ENCODE results near the gene CAPZA1. TPM values are rescaled to one million over a fixed set of nuclear protein-coding genes. Genes with fewer than 3 reads are reported as not detected.
A peak's percentile ranks its signal among the peaks of the same experiment; 100 is the strongest.

The CAPZA1 gene
- total and polyA plus RNA-seq, 2 donors = 149 to 249 TPM

DNA sequence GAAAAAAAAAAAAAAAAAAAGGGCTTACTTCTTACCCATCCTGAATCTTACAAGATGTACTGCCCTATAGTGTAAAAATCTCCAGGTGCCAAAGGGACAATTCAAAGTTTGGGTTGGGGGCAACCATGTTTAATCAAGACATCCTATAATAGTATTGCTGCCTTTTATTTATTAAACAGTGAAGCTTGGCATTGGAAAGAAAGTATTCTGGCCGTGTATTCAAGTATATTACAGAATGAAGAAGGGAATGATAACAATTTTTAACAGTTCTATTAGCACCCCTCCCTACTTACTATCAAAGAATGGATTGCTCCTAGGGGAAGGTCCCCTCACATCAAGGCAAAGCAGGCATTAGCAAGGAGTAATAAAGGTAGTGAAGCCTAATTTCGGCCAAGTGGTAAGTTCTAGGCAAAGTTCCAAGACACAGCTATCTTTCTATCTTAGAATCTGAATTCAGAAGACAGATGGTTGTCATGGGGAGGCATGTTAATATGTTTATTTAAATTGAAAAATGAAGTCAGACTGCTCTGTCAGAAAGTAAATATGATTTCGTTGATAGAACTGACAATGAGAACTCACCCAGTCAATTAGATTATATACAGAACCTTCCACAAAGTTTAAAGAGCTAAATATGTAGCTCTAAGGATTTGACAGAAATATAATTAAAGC is 25.3 kb upstream of the CAPZA1 start:
- Histone ChIP-seq H3K27me3 (ENCODE audit: control insufficient read depth in 2 of 2, insufficient read depth in 1 of 2, low read length in 1 of 2) (no peaks in the 10 kb centered on the region), H3K27ac (ENCODE audit: low read depth in 1 of 2, low read length in 1 of 2) (no peak overlapping the region), H3K36me3 (ENCODE audit: control insufficient read depth in 2 of 2, insufficient read depth in 2 of 2, low read length in 1 of 2) (peaks cover 5 to 10% of the 10 kb centered on the region in 2 donors), H3K4me3 (ENCODE audit: low read length in 2 of 2) (no peak overlapping the region), H3K4me1 (ENCODE audit: control insufficient read depth in 2 of 2, insufficient read depth in 2 of 2, low read length in 2 of 2) (no peaks in the 10 kb centered on the region), H3K9me3 (ENCODE audit: control insufficient read depth in 2 of 2, insufficient read depth in 1 of 2, low read length in 1 of 2) (no peaks in the 10 kb centered on the region)
- no peak for DNase-seq (ENCODE audit: low read depth in 6 of 9, low spot score in 9 of 9)
- WGBS = 85% methylated on average over 3 of the region's 3 CpGs

- 98% methylated on average over 4 of the region's 4 CpGs for WGBS
- DNase-seq (ENCODE audit: low read depth in 6 of 9, low spot score in 9 of 9) = no peak
- Histone ChIP-seq H3K4me1 (ENCODE audit: control insufficient read depth in 2 of 2, insufficient read depth in 2 of 2, low read length in 2 of 2) (no peaks in the 10 kb centered on the region), H3K27ac (ENCODE audit: low read depth in 1 of 2, low read length in 1 of 2) (no peak overlapping the region), H3K27me3 (ENCODE audit: control insufficient read depth in 2 of 2, insufficient read depth in 1 of 2, low read length in 1 of 2) (no peaks in the 10 kb centered on the region), H3K36me3 (ENCODE audit: control insufficient read depth in 2 of 2, insufficient read depth in 2 of 2, low read length in 1 of 2) (peaks cover 0 to 7% of the 10 kb centered on the region in 2 donors), H3K9me3 (ENCODE audit: control insufficient read depth in 2 of 2, insufficient read depth in 1 of 2, low read length in 1 of 2) (no peaks in the 10 kb centered on the region), H3K4me3 (ENCODE audit: low read length in 2 of 2) (no peak overlapping the region)
These were observed 20.2 kb upstream of the CAPZA1 start for GRCh38 chr1:112599477-112599876.

DNA sequence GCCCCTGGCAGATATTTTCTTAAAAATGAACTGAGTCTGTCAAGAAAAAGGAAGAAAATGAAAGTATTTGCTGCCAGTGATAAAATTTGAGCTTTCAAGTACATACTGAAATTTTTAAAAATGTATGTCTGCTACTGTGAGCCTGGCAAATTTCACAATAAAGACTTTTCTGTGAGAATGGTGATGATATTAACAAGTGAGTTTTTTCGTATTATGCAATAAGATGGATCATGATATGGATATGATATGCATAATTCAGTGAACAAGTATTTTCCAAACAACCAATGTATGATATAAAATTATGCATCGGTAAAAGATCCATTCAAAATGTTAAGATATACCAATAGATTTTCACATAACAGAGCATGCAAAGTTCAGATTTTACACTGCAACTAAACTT is 16.6 kb upstream of the CAPZA1 start:
- WGBS = 97% methylated on average over 2 of the region's 2 CpGs
- Histone ChIP-seq H3K9me3 (ENCODE audit: control insufficient read depth in 2 of 2, insufficient read depth in 1 of 2, low read length in 1 of 2) (no peaks in the 10 kb centered on the region), H3K27me3 (ENCODE audit: control insufficient read depth in 2 of 2, insufficient read depth in 1 of 2, low read length in 1 of 2) (no peaks in the 10 kb centered on the region), H3K4me3 (ENCODE audit: low read length in 2 of 2) (no peak overlapping the region), H3K36me3 (ENCODE audit: control insufficient read depth in 2 of 2, insufficient read depth in 2 of 2, low read length in 1 of 2) (peaks cover 12 to 15% of the 10 kb centered on the region in 2 donors), H3K4me1 (ENCODE audit: control insufficient read depth in 2 of 2, insufficient read depth in 2 of 2, low read length in 2 of 2) (no peaks in the 10 kb centered on the region), H3K27ac (ENCODE audit: low read depth in 1 of 2, low read length in 1 of 2) (no peak overlapping the region)
- DNase-seq (ENCODE audit: low read depth in 6 of 9, low spot score in 9 of 9) = no peak

- H3K36me3 ChIP-seq (ENCODE audit: control insufficient read depth in 2 of 2, insufficient read depth in 2 of 2, low read length in 1 of 2) = peaks cover 12 to 17% of the 10 kb centered on the region in 2 donors
- WGBS = 95% methylated on average over 1 of the region's 1 CpG
- no peak overlapping the region for H3K27ac ChIP-seq (ENCODE audit: low read depth in 1 of 2, low read length in 1 of 2)
- DNase-seq (ENCODE audit: low read depth in 6 of 9, low spot score in 9 of 9) = no peak
- H3K27me3 ChIP-seq (ENCODE audit: control insufficient read depth in 2 of 2, insufficient read depth in 1 of 2, low read length in 1 of 2) = no peaks in the 10 kb centered on the region
- H3K4me3 ChIP-seq (ENCODE audit: low read length in 2 of 2) = no peak overlapping the region
- no peaks in the 10 kb centered on the region for H3K9me3 ChIP-seq (ENCODE audit: control insufficient read depth in 2 of 2, insufficient read depth in 1 of 2, low read length in 1 of 2)
- H3K4me1 ChIP-seq (ENCODE audit: control insufficient read depth in 2 of 2, insufficient read depth in 2 of 2, low read length in 2 of 2) = no peaks in the 10 kb centered on the region
These were observed 16.1 kb upstream of the CAPZA1 start for GRCh38 chr1:112603541-112603940.

DNA sequence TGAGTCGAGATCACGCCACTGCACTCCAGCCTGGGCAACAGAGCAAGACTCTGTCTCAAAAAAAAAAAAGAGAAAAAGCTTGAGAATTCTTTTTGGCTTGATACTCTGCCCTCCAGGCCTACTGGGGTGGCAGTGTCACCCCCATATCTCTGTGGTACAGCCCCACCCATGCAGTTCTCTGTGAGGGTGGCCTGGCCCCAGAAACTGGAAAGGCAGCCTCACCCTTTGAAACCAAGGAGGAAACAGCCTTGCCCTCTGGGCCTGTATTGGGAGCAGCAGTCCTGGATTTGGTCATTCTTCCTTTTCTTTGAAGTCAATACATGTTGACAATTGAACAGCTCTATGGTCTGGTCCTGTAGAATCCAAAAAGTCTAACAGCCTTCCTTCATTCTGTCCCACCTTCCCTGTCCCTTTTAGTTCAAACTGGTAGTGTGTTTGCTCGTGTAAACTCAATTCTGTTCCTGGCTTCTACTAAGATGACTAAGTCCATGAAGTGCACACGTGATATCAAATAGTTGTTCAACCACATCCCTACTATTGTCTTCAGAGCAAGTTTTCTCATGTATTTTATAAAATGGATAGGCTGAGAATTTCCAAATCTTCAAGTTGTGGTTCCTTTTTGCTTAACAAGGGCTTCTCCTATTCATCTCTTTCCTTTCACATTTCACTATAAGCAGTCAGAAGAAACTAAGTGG is 13.9 kb upstream of the CAPZA1 start:
- peaks cover 19 to 30% of the 10 kb centered on the region in 2 donors for H3K36me3 ChIP-seq (ENCODE audit: control insufficient read depth in 2 of 2, insufficient read depth in 2 of 2, low read length in 1 of 2)
- WGBS = 96% methylated on average over 4 of the region's 4 CpGs
- H3K4me1 ChIP-seq (ENCODE audit: control insufficient read depth in 2 of 2, insufficient read depth in 2 of 2, low read length in 2 of 2) = no peaks in the 10 kb centered on the region
- H3K27me3 ChIP-seq (ENCODE audit: control insufficient read depth in 2 of 2, insufficient read depth in 1 of 2, low read length in 1 of 2) = no peaks in the 10 kb centered on the region
- DNase-seq (ENCODE audit: low read depth in 6 of 9, low spot score in 9 of 9) = no peak
- no peak overlapping the region for H3K4me3 ChIP-seq (ENCODE audit: low read length in 2 of 2)
- H3K9me3 ChIP-seq (ENCODE audit: control insufficient read depth in 2 of 2, insufficient read depth in 1 of 2, low read length in 1 of 2) = no peaks in the 10 kb centered on the region
- no peak overlapping the region for H3K27ac ChIP-seq (ENCODE audit: low read depth in 1 of 2, low read length in 1 of 2)

- Histone ChIP-seq H3K4me1 (ENCODE audit: control insufficient read depth in 2 of 2, insufficient read depth in 2 of 2, low read length in 2 of 2) (peaks cover 0 to 4% of the 10 kb centered on the region in 2 donors), H3K27ac (ENCODE audit: low read depth in 1 of 2, low read length in 1 of 2) (no peak overlapping the region), H3K36me3 (ENCODE audit: control insufficient read depth in 2 of 2, insufficient read depth in 2 of 2, low read length in 1 of 2) (peaks cover 11 to 31% of the 10 kb centered on the region in 2 donors), H3K9me3 (ENCODE audit: control insufficient read depth in 2 of 2, insufficient read depth in 1 of 2, low read length in 1 of 2) (no peaks in the 10 kb centered on the region), H3K27me3 (ENCODE audit: control insufficient read depth in 2 of 2, insufficient read depth in 1 of 2, low read length in 1 of 2) (no peaks in the 10 kb centered on the region), H3K4me3 (ENCODE audit: low read length in 2 of 2) (no peak overlapping the region)
- WGBS = 91% methylated on average over 6 of the region's 6 CpGs
- DNase-seq (ENCODE audit: low read depth in 6 of 9, low spot score in 9 of 9) = peak in 2 of 9 donors; percentile 18 to 47
These were observed 5.1 kb upstream of the CAPZA1 start for GRCh38 chr1:112614460-112615065.

DNA sequence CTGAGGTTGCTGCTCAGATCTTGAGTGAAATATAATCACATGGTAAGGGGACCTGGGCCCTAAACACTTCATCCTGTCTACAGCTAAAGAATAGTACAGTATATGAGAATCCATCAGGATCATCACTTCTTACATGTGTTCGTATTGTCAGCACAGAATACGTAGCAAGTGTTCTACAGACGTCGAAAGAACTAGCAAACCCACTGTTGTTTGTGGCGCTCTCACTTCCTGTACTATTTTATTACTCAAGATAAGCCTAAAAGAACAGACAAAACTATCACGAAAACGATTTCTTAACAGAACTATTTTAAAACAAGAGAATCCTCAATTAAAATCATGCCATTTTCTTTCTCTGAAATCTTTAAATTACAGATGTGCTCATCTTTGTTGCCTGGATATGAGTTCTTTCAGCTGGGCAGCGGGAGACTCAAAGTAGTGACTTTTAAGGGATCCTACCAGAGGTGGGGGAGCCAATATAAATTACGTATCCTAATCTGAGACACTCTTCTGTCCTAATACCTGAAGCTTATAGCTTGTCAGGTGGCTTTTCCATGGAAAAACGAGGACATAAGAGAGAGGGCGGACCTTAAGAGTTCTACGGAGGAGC is 1.4 kb upstream of the CAPZA1 start:
- H3K9me3 ChIP-seq (ENCODE audit: control insufficient read depth in 2 of 2, insufficient read depth in 1 of 2, low read length in 1 of 2) = no peaks in the 10 kb centered on the region
- no peaks in the 10 kb centered on the region for H3K27me3 ChIP-seq (ENCODE audit: control insufficient read depth in 2 of 2, insufficient read depth in 1 of 2, low read length in 1 of 2)
- H3K27ac ChIP-seq (ENCODE audit: low read depth in 1 of 2, low read length in 1 of 2) = peak overlapping the region; percentile 99 to 100
- DNase-seq (ENCODE audit: low read depth in 6 of 9, low spot score in 9 of 9) = peak; percentile 35 to 84 (median 55)
- under 1% methylated on average over 12 of the region's 12 CpGs for WGBS
- peaks cover 3 to 10% of the 10 kb centered on the region in 2 donors for H3K36me3 ChIP-seq (ENCODE audit: control insufficient read depth in 2 of 2, insufficient read depth in 2 of 2, low read length in 1 of 2)
- peak overlapping the region; percentile 92 to 95 for H3K4me3 ChIP-seq (ENCODE audit: low read length in 2 of 2)
- peaks cover 8 to 13% of the 10 kb centered on the region in 2 donors for H3K4me1 ChIP-seq (ENCODE audit: control insufficient read depth in 2 of 2, insufficient read depth in 2 of 2, low read length in 2 of 2)

DNA sequence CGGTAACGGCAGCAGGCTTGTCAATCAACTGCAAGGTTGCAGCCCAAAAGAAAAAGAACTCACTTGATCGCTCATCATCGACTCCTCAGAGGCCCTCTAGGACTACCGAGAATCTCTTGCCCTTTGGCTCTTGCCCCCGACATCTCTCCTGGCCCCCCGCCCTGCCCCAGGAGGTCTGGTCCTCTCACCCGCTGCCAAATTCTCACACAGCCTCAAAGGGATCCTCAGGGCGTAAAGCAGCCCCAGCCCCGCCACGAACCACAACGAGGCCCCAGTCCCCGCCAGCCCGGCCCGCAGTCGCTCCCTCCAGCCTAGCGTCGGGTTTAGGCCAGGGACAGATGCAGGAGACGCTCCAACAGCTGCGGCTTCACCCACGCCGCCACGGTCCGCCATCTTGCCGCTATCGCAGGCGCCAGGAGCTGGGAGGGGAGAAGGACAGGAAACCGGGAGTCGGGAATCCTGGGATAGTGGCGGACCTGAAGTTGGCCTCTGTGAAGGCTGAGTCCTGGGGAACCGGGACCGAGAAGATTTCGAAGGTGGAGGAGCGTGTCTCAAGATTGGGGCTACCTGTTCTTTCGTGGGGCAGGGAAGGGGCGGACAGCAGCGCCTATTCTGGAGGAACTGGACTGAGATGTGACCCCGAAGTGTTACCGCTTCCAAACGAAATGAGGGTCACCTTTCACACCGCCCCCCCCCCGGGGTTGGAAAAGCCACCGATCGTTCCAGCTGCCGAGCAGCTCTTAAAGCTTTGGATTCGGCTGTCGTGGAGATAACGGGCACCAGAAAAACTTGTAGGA is 713 bp upstream of the CAPZA1 start, which contains the start of gene ST7L:
ST7L (minus strand) TSS at position 421 of the 797 bp plus-strand sequence; CDS start at position 393, 28 bp downstream.
- Histone ChIP-seq H3K27ac (ENCODE audit: low read depth in 1 of 2, low read length in 1 of 2) (peak within 1 kb of the TSS; percentile 99 to 100), H3K27me3 (ENCODE audit: control insufficient read depth in 2 of 2, insufficient read depth in 1 of 2, low read length in 1 of 2) (no peaks in the 10 kb centered on the region), H3K36me3 (ENCODE audit: control insufficient read depth in 2 of 2, insufficient read depth in 2 of 2, low read length in 1 of 2) (peaks cover 3 to 10% of the 10 kb centered on the region in 2 donors), H3K4me3 (ENCODE audit: low read length in 2 of 2) (peak within 1 kb of the TSS; percentile 92 to 95), H3K9me3 (ENCODE audit: control insufficient read depth in 2 of 2, insufficient read depth in 1 of 2, low read length in 1 of 2) (no peaks in the 10 kb centered on the region), H3K4me1 (ENCODE audit: control insufficient read depth in 2 of 2, insufficient read depth in 2 of 2, low read length in 2 of 2) (peaks cover 8 to 13% of the 10 kb centered on the region in 2 donors)
- peak; percentile 29 to 82 (median 53) for DNase-seq (ENCODE audit: low read depth in 6 of 9, low spot score in 9 of 9)
- whole genome bisulfite sequencing = under 1% methylated on average over 48 of the region's 48 CpGs

All from thymus (tissue), 11 donors.